ENCODE results near the gene TLR9.

GRCh38 chr3:52213005-52213404 is 12.4 kb downstream of the TLR9 start:
- TF ChIP-seq ZBTB7A (IDR thresholded peaks at IDR 0.05; ENCODE audit: low read depth) (no peak), TCF12 (IDR thresholded peaks at IDR 0.05; ENCODE audit: low read depth) (no peak), EP300 (IDR thresholded peaks at IDR 0.05; ENCODE audit: borderline replicate concordance) (no peak), RAD21 (IDR thresholded peaks at IDR 0.05; ENCODE audit: low read depth) (no peak), NFIC (IDR thresholded peaks at IDR 0.05) (no peak), TEAD4 (IDR thresholded peaks at IDR 0.05) (no peak)

All from Ishikawa (cell line).